WTC11 (cell line): ENCODE data around the gene MAP4K4. TPM values are rescaled to one million over a fixed set of nuclear protein-coding genes. Genes with fewer than 3 reads are reported as not detected.

Experiments
- ATAC-seq: fragments of 200-7000 bp; cut with Tn5 transposase; 2 replicates; pipeline ENCODE4 v1.10.0; 2021; ENCODE audit warnings: mild to moderate bottlenecking, moderate library complexity
- CTCF ChIA-PET: fragments of 300-600 bp; sonication (Branson Sonifier 250); formaldehyde crosslinking; loops from one replicate; lab custom pipeline; 2021; ENCODE audit warnings: antibody characterized with exemption; lab: Charles Lee
- POLR2A ChIA-PET: fragments of 350-600 bp; sonication (Branson Sonifier 250); formaldehyde crosslinking; loops from one replicate; lab custom pipeline; 2021; ENCODE audit warnings: antibody characterized with exemption; lab: Charles Lee
- DNase-seq: peaks from one replicate; pipeline ENCODE4 v3.0.0; 2021; ENCODE audit warnings: low spot score
- H3K27ac Mint-ChIP-seq: 2 replicates; pipeline ENCODE4 v1.8.0; 2021; ENCODE audit warnings: mixed read lengths
- H3K27me3 Mint-ChIP-seq: 2 replicates; pipeline ENCODE4 v1.8.0; 2021; ENCODE audit warnings: low read depth, mild to moderate bottlenecking, moderate library complexity, mixed read lengths
- H3K36me3 Mint-ChIP-seq: 2 replicates; pipeline ENCODE4 v1.8.0; 2021; ENCODE audit warnings: mixed read lengths
- H3K4me1 Mint-ChIP-seq: 2 replicates; pipeline ENCODE4 v1.8.0; 2022; ENCODE audit warnings: mixed read lengths
- H3K4me3 Mint-ChIP-seq: 2 replicates; pipeline ENCODE4 v1.8.0; 2021; ENCODE audit warnings: mild to moderate bottlenecking, moderate library complexity, mixed read lengths
- H3K9me3 Mint-ChIP-seq: 2 replicates; pipeline ENCODE4 v1.8.0; 2021; ENCODE audit warnings: mixed read lengths
- CREB1 ChIP-seq: sonication (generic); formaldehyde crosslinking; IDR thresholded peaks from 2 replicates; pipeline ENCODE4 v1.8.0; 2023; ENCODE audit warnings: mild to moderate bottlenecking, missing genetic modification reagents
- CREM ChIP-seq: sonication (generic); formaldehyde crosslinking; IDR thresholded peaks from 2 replicates; pipeline ENCODE4 v1.8.1; 2022; ENCODE audit warnings: mild to moderate bottlenecking, missing genetic modification reagents, moderate library complexity
- ELF4 ChIP-seq: sonication (generic); formaldehyde crosslinking; IDR thresholded peaks from 2 replicates; pipeline ENCODE4 v1.8.1; 2022; ENCODE audit warnings: low read depth, mild to moderate bottlenecking, moderate library complexity, missing genetic modification reagents
- ESRRA ChIP-seq: sonication (generic); formaldehyde crosslinking; IDR thresholded peaks from 2 replicates; pipeline ENCODE4 v1.8.1; 2022; ENCODE audit warnings: mild to moderate bottlenecking, missing genetic modification reagents, borderline replicate concordance
- FOXP1 ChIP-seq: sonication (generic); formaldehyde crosslinking; IDR thresholded peaks from 2 replicates; pipeline ENCODE4 v1.8.0; 2022; ENCODE audit warnings: missing genetic modification reagents, mild to moderate bottlenecking, moderate library complexity, borderline replicate concordance
- GTF2I ChIP-seq: fragments of 250-450 bp; sonication (Bioruptor Pico); conservative IDR thresholded peaks from 2 replicates; pipeline ENCODE4 v1.4.0; 2021; ENCODE audit warnings: mild to moderate bottlenecking
- HMGA2 ChIP-seq: fragments of 250-450 bp; sonication (Bioruptor Pico); IDR thresholded peaks from 2 replicates; pipeline ENCODE4 v1.4.0; 2021; ENCODE audit warnings: mild to moderate bottlenecking, moderate library complexity
- JAZF1 ChIP-seq: fragments of 250-450 bp; sonication (Bioruptor Pico); IDR thresholded peaks from 2 replicates; pipeline ENCODE4 v1.9.0; 2021; ENCODE audit warnings: moderate library complexity, mild to moderate bottlenecking, inconsistent platforms
- MXD4 ChIP-seq: fragments of 250-450 bp; sonication (Bioruptor Pico); IDR thresholded peaks from 2 replicates; pipeline ENCODE4 v1.8.0; 2021; ENCODE audit warnings: mild to moderate bottlenecking, moderate library complexity, borderline replicate concordance
- NFATC4 ChIP-seq: fragments of 250-450 bp; sonication (Bioruptor Pico); IDR thresholded peaks from 2 replicates; pipeline ENCODE4 v1.9.0; 2021; ENCODE audit warnings: mild to moderate bottlenecking
- SOX15 ChIP-seq: fragments of 250-450 bp; sonication (Bioruptor Pico); IDR thresholded peaks from 2 replicates; pipeline ENCODE4 v1.9.0; 2021; ENCODE audit warnings: mild to moderate bottlenecking
- TEAD1 ChIP-seq: sonication (generic); formaldehyde crosslinking; IDR thresholded peaks from 2 replicates; pipeline ENCODE4 v1.8.0; 2022; ENCODE audit warnings: mild to moderate bottlenecking, missing genetic modification reagents
- ZNF232 ChIP-seq: sonication (generic); formaldehyde crosslinking; IDR thresholded peaks from 2 replicates; pipeline ENCODE4 v1.8.0; 2022; ENCODE audit warnings: mild to moderate bottlenecking, missing genetic modification reagents
- ZNF416 ChIP-seq: fragments of 250-450 bp; sonication (Bioruptor Pico); IDR thresholded peaks from 2 replicates; pipeline ENCODE4 v1.9.0; 2021; ENCODE audit warnings: mild to moderate bottlenecking, inconsistent platforms
- ZNF423 ChIP-seq: fragments of 250-450 bp; sonication (Bioruptor Pico); IDR thresholded peaks from 2 replicates; pipeline ENCODE4 v2.1.2; 2022; ENCODE audit warnings: mild to moderate bottlenecking, moderate library complexity
- ZNF671 ChIP-seq: fragments of 250-450 bp; sonication (Bioruptor Pico); IDR thresholded peaks from 2 replicates; pipeline ENCODE4 v1.8.0; 2021; ENCODE audit warnings: mild to moderate bottlenecking
- total RNA-seq: library from RNA; stranded (reverse); gene quantifications from 3 replicates; pipeline ENCODE4 v1.2.3, GENCODE V29; 2021
- TF ChIP-seq, protein P1 (sequence below): sonication (generic); formaldehyde crosslinking; IDR thresholded peaks from 2 replicates; pipeline ENCODE4 v1.8.0; 2023; ENCODE audit warnings: mild to moderate bottlenecking, missing genetic modification reagents
- TF ChIP-seq, protein P2 (sequence below): sonication (generic); formaldehyde crosslinking; IDR thresholded peaks from 2 replicates; pipeline ENCODE4 v1.8.1; 2022; ENCODE audit warnings: low read depth, missing genetic modification reagents, borderline replicate concordance
- TF ChIP-seq, protein P3 (sequence below): fragments of 250-450 bp; sonication (Bioruptor Pico); IDR thresholded peaks from 2 replicates; pipeline ENCODE4 v1.9.0; 2021; ENCODE audit warnings: moderate library complexity, mild to moderate bottlenecking, inconsistent platforms, borderline replicate concordance
- TF ChIP-seq, protein P4 (sequence below): sonication (generic); formaldehyde crosslinking; IDR thresholded peaks from 2 replicates; pipeline ENCODE4 v1.8.1; 2022; ENCODE audit warnings: missing genetic modification reagents, borderline replicate concordance
- TF ChIP-seq, protein P5 (sequence below): sonication (generic); formaldehyde crosslinking; IDR thresholded peaks from 2 replicates; pipeline ENCODE4 v1.8.0; 2023; ENCODE audit warnings: missing genetic modification reagents
- TF ChIP-seq, protein P6 (sequence below): sonication (generic); formaldehyde crosslinking; IDR thresholded peaks from 2 replicates; pipeline ENCODE4 v1.8.1; 2023; ENCODE audit warnings: mild to moderate bottlenecking, missing genetic modification reagents

The MAP4K4 gene
- total RNA-seq, 1 experiment from 2014 or later = 112 TPM

DNA sequence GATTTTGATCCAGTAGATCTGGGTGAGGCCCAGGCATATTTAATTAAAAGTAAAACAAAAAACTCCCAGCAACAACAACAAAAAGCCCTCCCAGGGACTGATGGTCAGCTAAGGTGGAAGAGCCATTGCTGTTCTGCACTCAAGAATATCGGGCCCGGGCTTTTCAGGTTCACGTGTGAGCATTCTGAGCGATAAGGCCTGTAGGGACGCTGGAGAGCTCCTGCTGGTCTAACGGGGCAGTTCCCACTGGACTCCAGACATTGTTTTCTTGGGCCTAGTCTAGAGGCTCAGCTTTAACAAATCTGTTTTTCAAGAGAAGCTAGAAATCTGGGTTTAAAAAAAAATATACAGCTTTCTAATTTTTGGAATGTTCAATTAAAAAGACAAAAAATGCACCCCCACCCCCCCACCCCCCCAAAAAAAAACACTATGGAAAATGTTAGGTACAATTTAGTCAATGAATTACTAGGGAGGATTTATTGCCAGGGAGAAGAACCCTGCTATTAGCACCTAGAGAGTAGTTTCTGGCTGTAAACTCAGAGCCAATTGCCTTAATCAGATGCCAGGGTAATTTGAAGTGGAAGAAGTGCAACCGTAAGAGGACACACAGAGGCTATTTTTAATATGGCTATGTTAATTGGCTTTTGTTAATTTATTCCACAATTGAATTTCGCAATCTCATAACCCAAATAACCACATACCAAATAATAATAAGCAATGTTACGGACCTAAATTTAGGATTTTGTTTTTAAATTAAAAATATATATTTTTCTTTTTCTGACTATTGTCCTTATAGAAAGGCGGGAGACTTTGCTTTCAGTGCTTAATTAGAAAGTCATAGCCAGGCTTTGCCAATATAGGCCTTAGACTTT is 78.9 kb downstream of the MAP4K4 start:
- peak; percentile 49 for DNase-seq
- CTCF ChIA-PET = interaction anchor here (0.5 to 2.6 kb wide), 9 partner anchors 10 to 357 kb away, joined by 3 to 19 read pairs (median 4); no protein-coding TSS in a partner anchor

DNA sequence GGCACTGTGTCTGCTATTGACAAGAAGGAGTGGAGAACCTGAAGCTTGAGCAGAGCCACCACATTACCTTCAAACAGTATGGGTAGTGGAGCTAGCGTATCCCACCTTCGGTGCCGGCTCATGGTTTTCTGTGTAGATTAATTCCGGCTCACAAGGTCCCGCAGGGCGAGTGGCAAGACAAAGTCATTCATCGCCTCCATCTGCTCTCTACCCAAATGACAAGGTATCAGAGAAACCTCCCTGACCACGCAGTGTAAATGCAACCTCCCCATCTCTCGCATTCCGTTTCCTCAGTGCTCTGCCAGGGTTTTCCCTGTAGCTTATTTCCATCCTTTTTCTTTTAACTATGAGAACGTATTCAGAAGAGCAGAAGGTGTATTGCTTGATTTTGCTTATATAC is 79.8 kb downstream of the MAP4K4 start:
- CTCF ChIA-PET = interaction anchor here (0.8 to 2.6 kb wide), 4 partner anchors 10 to 358 kb away, joined by 4 to 19 read pairs (median 8); no protein-coding TSS in a partner anchor
- no peak overlapping the region for H3K4me3 Mint-ChIP-seq

More for the DNA sequence above, 78.9 kb downstream of the MAP4K4 start:
- peaks cover 90% of the 10 kb centered on the region for H3K4me1 Mint-ChIP-seq
- no peaks in the 10 kb centered on the region for H3K36me3 Mint-ChIP-seq
- no peaks in the 10 kb centered on the region for H3K9me3 Mint-ChIP-seq
- H3K27ac Mint-ChIP-seq = no peak overlapping the region
- H3K27me3 Mint-ChIP-seq = no peaks in the 10 kb centered on the region
- TF ChIP-seq, protein P1, sequence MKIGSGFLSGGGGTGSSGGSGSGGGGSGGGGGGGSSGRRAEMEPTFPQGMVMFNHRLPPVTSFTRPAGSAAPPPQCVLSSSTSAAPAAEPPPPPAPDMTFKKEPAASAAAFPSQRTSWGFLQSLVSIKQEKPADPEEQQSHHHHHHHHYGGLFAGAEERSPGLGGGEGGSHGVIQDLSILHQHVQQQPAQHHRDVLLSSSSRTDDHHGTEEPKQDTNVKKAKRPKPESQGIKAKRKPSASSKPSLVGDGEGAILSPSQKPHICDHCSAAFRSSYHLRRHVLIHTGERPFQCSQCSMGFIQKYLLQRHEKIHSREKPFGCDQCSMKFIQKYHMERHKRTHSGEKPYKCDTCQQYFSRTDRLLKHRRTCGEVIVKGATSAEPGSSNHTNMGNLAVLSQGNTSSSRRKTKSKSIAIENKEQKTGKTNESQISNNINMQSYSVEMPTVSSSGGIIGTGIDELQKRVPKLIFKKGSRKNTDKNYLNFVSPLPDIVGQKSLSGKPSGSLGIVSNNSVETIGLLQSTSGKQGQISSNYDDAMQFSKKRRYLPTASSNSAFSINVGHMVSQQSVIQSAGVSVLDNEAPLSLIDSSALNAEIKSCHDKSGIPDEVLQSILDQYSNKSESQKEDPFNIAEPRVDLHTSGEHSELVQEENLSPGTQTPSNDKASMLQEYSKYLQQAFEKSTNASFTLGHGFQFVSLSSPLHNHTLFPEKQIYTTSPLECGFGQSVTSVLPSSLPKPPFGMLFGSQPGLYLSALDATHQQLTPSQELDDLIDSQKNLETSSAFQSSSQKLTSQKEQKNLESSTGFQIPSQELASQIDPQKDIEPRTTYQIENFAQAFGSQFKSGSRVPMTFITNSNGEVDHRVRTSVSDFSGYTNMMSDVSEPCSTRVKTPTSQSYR (CRISPR knock-in tag) = no peak
- no peak for TF ChIP-seq MXD4 (CRISPR knock-in tag)
- TF ChIP-seq, all 79 proteins: peak for 0
- H3K4me3 Mint-ChIP-seq = no peak overlapping the region
- POLR2A ChIA-PET = no interaction called here
- ATAC-seq = peak; percentile 67

DNA sequence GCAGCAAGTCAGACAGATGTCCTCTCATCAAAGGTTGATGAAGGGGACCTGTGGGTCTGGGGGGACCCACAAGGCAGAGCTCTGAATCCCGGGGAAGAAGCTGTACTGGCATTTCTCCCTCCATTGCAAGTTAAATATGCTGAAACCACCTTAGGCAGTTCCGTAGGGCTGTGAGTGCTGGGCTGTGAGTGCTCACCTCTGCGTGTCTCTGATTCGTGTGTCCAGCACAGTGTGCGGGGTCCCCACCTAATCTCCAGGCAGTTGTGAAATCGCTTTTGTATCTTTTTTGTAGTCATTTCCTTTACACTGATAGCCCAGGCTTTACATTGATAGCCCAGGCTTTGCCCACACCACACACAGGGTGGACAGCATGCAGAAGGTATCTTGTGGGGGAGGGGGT is 80.6 kb downstream of the MAP4K4 start:
- no peaks in the 10 kb centered on the region for H3K27me3 Mint-ChIP-seq
- H3K4me1 Mint-ChIP-seq = peaks cover 84% of the 10 kb centered on the region
- no peaks in the 10 kb centered on the region for H3K36me3 Mint-ChIP-seq
- H3K4me3 Mint-ChIP-seq = no peak overlapping the region
- ChIA-PET CTCF (interaction anchor here (1.1 kb wide), 1 partner anchor 11 kb away, joined by 9 read pairs; no protein-coding TSS in a partner anchor), POLR2A (no interaction called here)
- DNase-seq = no peak
- 0 out of 2 replicates have a peak overlapping the region, but pooled peaks have one; percentile 26 for H3K27ac Mint-ChIP-seq
- H3K9me3 Mint-ChIP-seq = no peaks in the 10 kb centered on the region
- ATAC-seq = no peak
- TF ChIP-seq SOX15 (CRISPR knock-in tag) = no peak
- no peak for TF ChIP-seq CREM (CRISPR knock-in tag)
- TF ChIP-seq, protein P2, sequence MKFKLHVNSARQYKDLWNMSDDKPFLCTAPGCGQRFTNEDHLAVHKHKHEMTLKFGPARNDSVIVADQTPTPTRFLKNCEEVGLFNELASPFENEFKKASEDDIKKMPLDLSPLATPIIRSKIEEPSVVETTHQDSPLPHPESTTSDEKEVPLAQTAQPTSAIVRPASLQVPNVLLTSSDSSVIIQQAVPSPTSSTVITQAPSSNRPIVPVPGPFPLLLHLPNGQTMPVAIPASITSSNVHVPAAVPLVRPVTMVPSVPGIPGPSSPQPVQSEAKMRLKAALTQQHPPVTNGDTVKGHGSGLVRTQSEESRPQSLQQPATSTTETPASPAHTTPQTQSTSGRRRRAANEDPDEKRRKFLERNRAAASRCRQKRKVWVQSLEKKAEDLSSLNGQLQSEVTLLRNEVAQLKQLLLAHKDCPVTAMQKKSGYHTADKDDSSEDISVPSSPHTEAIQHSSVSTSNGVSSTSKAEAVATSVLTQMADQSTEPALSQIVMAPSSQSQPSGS (CRISPR knock-in tag) = no peak
- no peak for TF ChIP-seq MXD4 (CRISPR knock-in tag)
- no peak for TF ChIP-seq FOXP1 (CRISPR knock-in tag)
- TF ChIP-seq, protein P3, sequence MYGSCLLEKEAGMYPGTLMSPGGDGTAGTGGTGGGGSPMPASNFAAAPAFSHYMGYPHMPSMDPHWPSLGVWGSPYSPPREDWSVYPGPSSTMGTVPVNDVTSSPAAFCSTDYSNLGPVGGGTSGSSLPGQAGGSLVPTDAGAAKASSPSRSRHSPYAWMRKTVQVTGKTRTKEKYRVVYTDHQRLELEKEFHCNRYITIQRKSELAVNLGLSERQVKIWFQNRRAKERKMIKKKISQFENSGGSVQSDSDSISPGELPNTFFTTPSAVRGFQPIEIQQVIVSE (CRISPR knock-in tag) = no peak
- TF ChIP-seq ESRRA = no peak
- no peak for TF ChIP-seq ZNF232 (CRISPR knock-in tag)
- TF ChIP-seq, protein P4, sequence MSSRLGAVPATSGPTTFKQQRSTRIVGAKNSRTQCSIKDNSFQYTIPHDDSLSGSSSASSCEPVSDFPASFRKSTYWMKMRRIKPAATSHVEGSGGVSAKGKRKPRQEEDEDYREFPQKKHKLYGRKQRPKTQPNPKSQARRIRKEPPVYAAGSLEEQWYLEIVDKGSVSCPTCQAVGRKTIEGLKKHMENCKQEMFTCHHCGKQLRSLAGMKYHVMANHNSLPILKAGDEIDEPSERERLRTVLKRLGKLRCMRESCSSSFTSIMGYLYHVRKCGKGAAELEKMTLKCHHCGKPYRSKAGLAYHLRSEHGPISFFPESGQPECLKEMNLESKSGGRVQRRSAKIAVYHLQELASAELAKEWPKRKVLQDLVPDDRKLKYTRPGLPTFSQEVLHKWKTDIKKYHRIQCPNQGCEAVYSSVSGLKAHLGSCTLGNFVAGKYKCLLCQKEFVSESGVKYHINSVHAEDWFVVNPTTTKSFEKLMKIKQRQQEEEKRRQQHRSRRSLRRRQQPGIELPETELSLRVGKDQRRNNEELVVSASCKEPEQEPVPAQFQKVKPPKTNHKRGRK (CRISPR knock-in tag) = no peak
- TF ChIP-seq NFATC4 = no peak
- no peak for TF ChIP-seq JAZF1 (CRISPR knock-in tag)
- no peak for TF ChIP-seq TEAD1
- no peak for TF ChIP-seq ZNF671
- TF ChIP-seq, protein P5, sequence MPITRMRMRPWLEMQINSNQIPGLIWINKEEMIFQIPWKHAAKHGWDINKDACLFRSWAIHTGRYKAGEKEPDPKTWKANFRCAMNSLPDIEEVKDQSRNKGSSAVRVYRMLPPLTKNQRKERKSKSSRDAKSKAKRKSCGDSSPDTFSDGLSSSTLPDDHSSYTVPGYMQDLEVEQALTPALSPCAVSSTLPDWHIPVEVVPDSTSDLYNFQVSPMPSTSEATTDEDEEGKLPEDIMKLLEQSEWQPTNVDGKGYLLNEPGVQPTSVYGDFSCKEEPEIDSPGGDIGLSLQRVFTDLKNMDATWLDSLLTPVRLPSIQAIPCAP = no peak
- no peak for TF ChIP-seq GTF2I (CRISPR knock-in tag)
- TF ChIP-seq CREB1 (CRISPR knock-in tag) = no peak

More for the DNA sequence above, 79.8 kb downstream of the MAP4K4 start:
- POLR2A ChIA-PET = no interaction called here
- H3K27ac Mint-ChIP-seq = no peak overlapping the region
- no peaks in the 10 kb centered on the region for H3K36me3 Mint-ChIP-seq
- DNase-seq = no peak
- H3K9me3 Mint-ChIP-seq = no peaks in the 10 kb centered on the region
- H3K27me3 Mint-ChIP-seq = no peaks in the 10 kb centered on the region
- peaks cover 87% of the 10 kb centered on the region for H3K4me1 Mint-ChIP-seq
- TF ChIP-seq HMGA2 = no peak
- TF ChIP-seq ZNF423 (CRISPR knock-in tag) = no peak
- TF ChIP-seq ELF4 = no peak
- TF ChIP-seq GTF2I (CRISPR knock-in tag) = no peak
- TF ChIP-seq, protein P6, sequence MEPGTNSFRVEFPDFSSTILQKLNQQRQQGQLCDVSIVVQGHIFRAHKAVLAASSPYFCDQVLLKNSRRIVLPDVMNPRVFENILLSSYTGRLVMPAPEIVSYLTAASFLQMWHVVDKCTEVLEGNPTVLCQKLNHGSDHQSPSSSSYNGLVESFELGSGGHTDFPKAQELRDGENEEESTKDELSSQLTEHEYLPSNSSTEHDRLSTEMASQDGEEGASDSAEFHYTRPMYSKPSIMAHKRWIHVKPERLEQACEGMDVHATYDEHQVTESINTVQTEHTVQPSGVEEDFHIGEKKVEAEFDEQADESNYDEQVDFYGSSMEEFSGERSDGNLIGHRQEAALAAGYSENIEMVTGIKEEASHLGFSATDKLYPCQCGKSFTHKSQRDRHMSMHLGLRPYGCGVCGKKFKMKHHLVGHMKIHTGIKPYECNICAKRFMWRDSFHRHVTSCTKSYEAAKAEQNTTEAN (CRISPR knock-in tag) = no peak
- TF ChIP-seq CREB1 (CRISPR knock-in tag) = no peak
- no peak for TF ChIP-seq ZNF416 (CRISPR knock-in tag)
- no peak for TF ChIP-seq ESRRA
- TF ChIP-seq, all 79 proteins: peak for 0
- ATAC-seq = no peak
